ENCODE results near the gene SOAT1. TPM values are rescaled to one million over a fixed set of nuclear protein-coding genes. Genes with fewer than 3 reads are reported as not detected.

The SOAT1 gene
- total and polyA plus RNA-seq, 3 donors from 2014 or later = 22.5 to 25.5 (median 24.1) TPM

- WGBS, 2 donors = 6 to 7% methylated on average over 30 to 43 of the region's 43 CpGs
- peak within 1 kb of the TSS; percentile 89 to 98 for H3K27ac ChIP-seq
- H3K9me3 ChIP-seq = no peaks in the 10 kb centered on the region
- H3K27me3 ChIP-seq = no peaks in the 10 kb centered on the region
- peak within 1 kb of the TSS; percentile 73 to 84 for H3K4me3 ChIP-seq
- peak; percentile 95 for DNase-seq
- no peaks in the 10 kb centered on the region for H3K36me3 ChIP-seq (ENCODE audit: low read depth, missing control alignments)
- H3K4me1 ChIP-seq = no peaks in the 10 kb centered on the region
- peak; percentile 15 for TF ChIP-seq POLR2A (IDR thresholded peaks at IDR 0.05)
- TF ChIP-seq CTCF (IDR thresholded peaks at IDR 0.05) = peak in 1 of 3 experiments; percentile 15
- intact Hi-C loops (cut with DNase I; ENCODE audit: low total_unique reads) = loop anchor here (5.0 kb wide), 1 partner anchor 73 kb away; the partner anchor contains the start of gene SOAT1
Measured at GRCh38 chr1:179365342-179366092, 71.9 kb downstream of the SOAT1 start, which contains the start of gene AXDND1. Gene AXDND1 (plus strand): TSS chr1:179365971. CDS start chr1:179366510, 539 bp downstream.

- no peaks in the 10 kb centered on the region for H3K27me3 ChIP-seq
- no peaks in the 10 kb centered on the region for H3K4me1 ChIP-seq
- DNase-seq = peak; percentile 39
- peak overlapping the region; percentile 89 to 98 for H3K27ac ChIP-seq
- H3K4me3 ChIP-seq = peak overlapping the region; percentile 73 to 84
- 1 to 2% methylated on average over 28 of the region's 28 CpGs for WGBS, 2 donors
- no peaks in the 10 kb centered on the region for H3K36me3 ChIP-seq (ENCODE audit: low read depth, missing control alignments)
- H3K9me3 ChIP-seq = no peaks in the 10 kb centered on the region
- no peak for TF ChIP-seq CTCF (IDR thresholded peaks at IDR 0.05)
- TF ChIP-seq POLR2A (IDR thresholded peaks at IDR 0.05) = no peak
- intact Hi-C loops (cut with DNase I; ENCODE audit: low total_unique reads) = loop anchor here (5.0 kb wide), 1 partner anchor 74 kb away; the partner anchor contains the start of gene SOAT1
Measured at GRCh38 chr1:179366093-179366800, 72.7 kb downstream of the SOAT1 start.

GRCh38 chr1:179369751-179370341, 76.2 kb downstream of the SOAT1 start:
- Histone ChIP-seq H3K27ac (no peak overlapping the region), H3K4me1 (no peaks in the 10 kb centered on the region), H3K27me3 (no peaks in the 10 kb centered on the region), H3K4me3 (no peak overlapping the region), H3K36me3 (ENCODE audit: low read depth, missing control alignments) (no peaks in the 10 kb centered on the region), H3K9me3 (no peaks in the 10 kb centered on the region)
- 17 to 22% methylated on average over 4 of the region's 4 CpGs for WGBS, 2 donors
- no peak for TF ChIP-seq POLR2A (IDR thresholded peaks at IDR 0.05)
- peak; percentile 74 to 84 (median 80) for TF ChIP-seq CTCF (IDR thresholded peaks at IDR 0.05)
- intact Hi-C loops (cut with DNase I; ENCODE audit: low total_unique reads) = loop anchor here (5.0 kb wide), 1 partner anchor 78 kb away; the partner anchor contains the start of gene SOAT1
- peak; percentile 48 for DNase-seq

- DNase-seq = no peak
- TF ChIP-seq CTCF (IDR thresholded peaks at IDR 0.05) (no peak), POLR2A (IDR thresholded peaks at IDR 0.05) (no peak)
- 82 to 85% methylated on average over 4 of the region's 4 CpGs for WGBS, 2 donors
- no peaks in the 10 kb centered on the region for H3K27me3 ChIP-seq
- no peaks in the 10 kb centered on the region for H3K36me3 ChIP-seq (ENCODE audit: low read depth, missing control alignments)
- no peak overlapping the region for H3K27ac ChIP-seq
- H3K4me1 ChIP-seq = no peaks in the 10 kb centered on the region
- H3K4me3 ChIP-seq = no peak overlapping the region
- no peaks in the 10 kb centered on the region for H3K9me3 ChIP-seq
- intact Hi-C loops (cut with DNase I; ENCODE audit: low total_unique reads) = no loop called here
Measured at GRCh38 chr1:179372160-179372559, 78.6 kb downstream of the SOAT1 start.
